ENCODE data around the gene ZBTB42. TPM values are rescaled to one million over a fixed set of nuclear protein-coding genes. Genes with fewer than 3 reads are reported as not detected.

The ZBTB42 gene
- total RNA-seq, 1 donor from 2014 or later = 23.5 TPM

DNA sequence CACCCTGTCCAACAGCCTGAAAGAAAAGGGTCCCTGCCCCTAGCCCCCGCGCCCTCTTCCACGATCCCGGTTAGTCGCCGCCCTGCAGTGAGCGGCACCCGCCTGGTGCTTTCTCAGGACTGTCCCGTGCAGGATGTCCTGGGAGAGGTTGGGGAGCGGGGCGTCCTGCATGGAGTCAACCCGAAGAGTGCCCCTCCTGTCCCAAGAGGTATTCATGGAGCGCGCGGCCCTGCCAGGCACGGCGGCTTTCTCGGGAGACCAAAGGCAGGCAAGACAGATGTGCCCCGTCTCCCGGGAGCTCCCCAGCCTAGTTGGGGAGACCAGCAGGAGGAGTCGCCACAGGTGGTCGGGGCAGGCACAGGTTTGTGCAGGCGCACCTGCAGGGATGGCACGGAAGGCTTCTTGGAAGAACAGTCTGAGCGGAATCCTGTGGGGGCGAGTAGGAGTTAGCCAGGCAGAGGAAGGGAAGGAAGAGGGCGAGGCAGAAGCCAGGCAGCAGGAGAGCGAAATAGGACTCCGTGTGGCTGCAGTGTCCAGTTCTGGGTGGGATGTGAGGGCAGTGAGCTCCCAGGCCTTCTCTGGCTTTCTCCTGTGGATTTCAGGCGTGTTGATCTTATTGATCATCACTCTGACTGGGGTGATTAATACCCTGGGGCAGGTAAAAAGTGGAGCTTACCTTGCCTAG, 47.2 kb upstream of the ZBTB42 start:
- H3K27me3 ChIP-seq = no peaks in the 10 kb centered on the region
- no peaks in the 10 kb centered on the region for H3K9me3 ChIP-seq
- TF ChIP-seq, protein P1, sequence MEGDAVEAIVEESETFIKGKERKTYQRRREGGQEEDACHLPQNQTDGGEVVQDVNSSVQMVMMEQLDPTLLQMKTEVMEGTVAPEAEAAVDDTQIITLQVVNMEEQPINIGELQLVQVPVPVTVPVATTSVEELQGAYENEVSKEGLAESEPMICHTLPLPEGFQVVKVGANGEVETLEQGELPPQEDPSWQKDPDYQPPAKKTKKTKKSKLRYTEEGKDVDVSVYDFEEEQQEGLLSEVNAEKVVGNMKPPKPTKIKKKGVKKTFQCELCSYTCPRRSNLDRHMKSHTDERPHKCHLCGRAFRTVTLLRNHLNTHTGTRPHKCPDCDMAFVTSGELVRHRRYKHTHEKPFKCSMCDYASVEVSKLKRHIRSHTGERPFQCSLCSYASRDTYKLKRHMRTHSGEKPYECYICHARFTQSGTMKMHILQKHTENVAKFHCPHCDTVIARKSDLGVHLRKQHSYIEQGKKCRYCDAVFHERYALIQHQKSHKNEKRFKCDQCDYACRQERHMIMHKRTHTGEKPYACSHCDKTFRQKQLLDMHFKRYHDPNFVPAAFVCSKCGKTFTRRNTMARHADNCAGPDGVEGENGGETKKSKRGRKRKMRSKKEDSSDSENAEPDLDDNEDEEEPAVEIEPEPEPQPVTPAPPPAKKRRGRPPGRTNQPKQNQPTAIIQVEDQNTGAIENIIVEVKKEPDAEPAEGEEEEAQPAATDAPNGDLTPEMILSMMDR (IDR thresholded peaks at IDR 0.05) = no peak
- DNase-seq (ENCODE audit: low spot score in 2 of 2) = no peak
- peak overlapping the region; percentile 89 to 99 for H3K4me3 ChIP-seq
- peaks cover 32 to 33% of the 10 kb centered on the region in 2 donors for H3K36me3 ChIP-seq
- H3K4me1 ChIP-seq = peaks cover 33 to 48% of the 10 kb centered on the region in 2 donors
- intact Hi-C loops (cut with DNase I) = loop anchor here (1.0 to 2.0 kb wide), 3 partner anchors 47 to 219 kb away; no protein-coding TSS in a partner anchor
- peak overlapping the region; percentile 81 to 95 for H3K27ac ChIP-seq

DNA sequence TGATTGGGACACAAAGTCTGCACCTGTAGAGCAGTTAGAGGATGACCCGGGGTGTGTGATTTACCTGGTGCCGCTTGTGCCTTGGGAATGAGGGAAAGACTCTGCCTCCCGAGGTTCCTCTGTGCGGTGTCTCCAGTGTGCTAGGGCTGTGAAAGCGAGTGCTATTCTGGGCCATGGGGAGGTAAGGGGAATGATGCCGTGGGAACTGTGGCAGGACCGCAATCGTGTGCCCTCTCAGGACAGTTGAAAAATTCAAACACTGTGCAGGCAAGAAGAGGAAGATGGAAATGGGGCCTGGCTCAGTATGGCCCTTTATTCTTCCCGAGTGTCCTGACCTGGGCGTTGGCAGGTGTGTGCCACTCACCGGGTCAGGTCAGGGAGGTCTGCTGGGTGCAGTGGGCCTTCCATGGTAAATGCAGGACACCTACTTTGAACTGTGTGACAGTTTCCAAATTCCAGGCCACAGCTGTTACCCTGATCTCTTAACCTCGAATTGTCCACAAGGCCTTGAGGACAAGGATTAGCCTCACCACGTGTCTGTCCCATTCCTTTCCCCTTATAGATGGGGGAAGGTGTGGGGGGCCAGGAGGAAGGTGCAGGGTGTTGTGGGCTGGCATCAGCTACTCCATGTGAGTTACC, 46.6 kb upstream of the ZBTB42 start:
- intact Hi-C loops (cut with DNase I) = no loop called here
- Histone ChIP-seq H3K4me3 (peak overlapping the region; percentile 89 to 99), H3K9me3 (no peaks in the 10 kb centered on the region), H3K4me1 (peaks cover 26 to 41% of the 10 kb centered on the region in 2 donors), H3K27me3 (no peaks in the 10 kb centered on the region), H3K36me3 (peaks cover 37 to 40% of the 10 kb centered on the region in 2 donors), H3K27ac (no peak overlapping the region)
- no peak for DNase-seq (ENCODE audit: low spot score in 2 of 2)
- TF ChIP-seq, protein P1 (IDR thresholded peaks at IDR 0.05) = no peak

DNA sequence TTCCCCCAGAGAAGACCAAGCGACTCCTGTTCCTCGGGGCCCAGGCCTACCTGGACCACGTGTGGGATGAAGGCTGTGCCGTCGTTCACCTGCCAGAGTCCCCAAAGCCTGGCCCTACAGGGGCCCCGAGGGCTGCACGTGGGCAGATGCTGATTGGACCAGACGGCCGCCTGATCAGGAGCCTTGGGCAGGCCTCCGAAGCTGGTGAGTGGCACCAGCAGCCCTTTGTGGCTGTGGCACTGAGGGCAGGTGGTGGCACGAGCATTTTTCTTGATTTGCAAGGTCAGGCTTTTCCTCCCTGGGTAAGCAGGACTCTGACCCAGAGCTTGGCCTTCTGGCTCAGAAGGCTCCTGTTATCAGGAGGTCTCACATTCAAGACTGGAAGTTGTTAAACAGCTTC, 45.3 kb upstream of the ZBTB42 start:
- TF ChIP-seq, protein P1 (IDR thresholded peaks at IDR 0.05) = no peak
- H3K4me1 ChIP-seq = peaks cover 20 to 28% of the 10 kb centered on the region in 2 donors

DNA sequence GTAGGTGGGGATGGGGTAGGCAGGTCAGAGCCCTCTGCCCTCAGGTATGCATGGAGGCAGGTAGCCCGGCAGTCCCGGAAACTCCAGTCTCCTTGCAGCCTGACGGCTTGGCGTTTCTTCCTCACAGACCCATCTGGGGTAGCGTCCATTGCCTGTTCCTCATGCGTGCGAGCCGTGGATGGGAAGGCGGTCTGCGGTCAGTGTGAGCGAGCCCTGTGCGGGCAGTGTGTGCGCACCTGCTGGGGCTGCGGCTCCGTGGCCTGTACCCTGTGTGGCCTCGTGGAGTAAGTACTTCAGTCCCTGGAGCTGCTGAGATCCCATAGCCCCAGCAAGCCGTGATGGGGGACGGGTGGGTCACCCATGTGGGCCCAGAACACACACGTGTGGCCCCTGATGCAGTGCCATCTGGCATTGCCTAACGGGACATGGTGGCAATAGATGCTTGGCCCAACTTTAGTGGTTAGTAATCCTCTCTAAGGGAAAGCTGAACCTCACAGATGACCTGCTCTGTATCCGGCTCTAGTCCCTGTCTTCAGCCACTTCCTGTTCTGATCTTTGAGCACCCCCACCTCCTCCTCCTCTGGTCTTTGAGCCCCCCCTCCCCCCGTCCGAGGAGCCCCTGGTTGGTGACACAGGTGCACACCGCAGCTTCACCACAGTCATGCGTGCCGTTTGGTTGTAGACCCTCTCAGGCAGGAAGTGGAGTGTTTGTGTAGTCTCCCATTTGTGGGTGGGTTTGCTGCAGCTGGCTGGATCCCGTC, 44.2 kb upstream of the ZBTB42 start:
- H3K36me3 ChIP-seq = peaks cover 51 to 62% of the 10 kb centered on the region in 2 donors
- intact Hi-C loops (cut with DNase I) = no loop called here

More for the DNA sequence above, 45.3 kb upstream of the ZBTB42 start:
- Histone ChIP-seq H3K36me3 (peaks cover 49 to 53% of the 10 kb centered on the region in 2 donors), H3K27ac (no peak overlapping the region), H3K27me3 (no peaks in the 10 kb centered on the region), H3K9me3 (no peaks in the 10 kb centered on the region), H3K4me3 (no peak overlapping the region)
- intact Hi-C loops (cut with DNase I) = no loop called here
- no peak for DNase-seq (ENCODE audit: low spot score in 2 of 2)

DNA sequence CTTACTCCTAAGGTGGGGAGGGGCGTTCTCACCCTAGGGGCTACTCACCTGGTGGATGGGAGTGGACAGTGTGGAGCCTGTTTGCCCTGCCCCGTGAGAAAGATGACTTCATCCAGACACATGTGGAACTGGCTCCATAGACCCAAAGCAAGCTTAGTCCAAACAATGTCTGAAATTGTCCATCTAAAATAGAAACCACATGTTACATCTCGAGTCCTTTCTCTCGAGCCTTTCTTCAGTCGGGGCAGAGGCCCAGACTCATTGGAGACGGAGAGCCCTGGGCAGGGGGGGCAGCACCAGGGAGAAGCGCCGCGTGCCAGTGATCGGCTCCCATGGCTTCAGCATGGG, 43.7 kb upstream of the ZBTB42 start:
- H3K4me1 ChIP-seq = peaks cover 14 to 18% of the 10 kb centered on the region in 2 donors
- no peak for DNase-seq (ENCODE audit: low spot score in 2 of 2)
- no peak overlapping the region for H3K27ac ChIP-seq
- peaks cover 56 to 62% of the 10 kb centered on the region in 2 donors for H3K36me3 ChIP-seq
- TF ChIP-seq, protein P1 (IDR thresholded peaks at IDR 0.05) = no peak
- intact Hi-C loops (cut with DNase I) = no loop called here
- no peaks in the 10 kb centered on the region for H3K9me3 ChIP-seq
- H3K4me3 ChIP-seq = no peak overlapping the region
- H3K27me3 ChIP-seq = no peaks in the 10 kb centered on the region

More for the DNA sequence above, 44.2 kb upstream of the ZBTB42 start:
- no peak overlapping the region for H3K4me3 ChIP-seq
- no peak overlapping the region for H3K27ac ChIP-seq
- H3K4me1 ChIP-seq = peaks cover 19 to 23% of the 10 kb centered on the region in 2 donors
- no peak for DNase-seq (ENCODE audit: low spot score in 2 of 2)
- H3K27me3 ChIP-seq = no peaks in the 10 kb centered on the region
- H3K9me3 ChIP-seq = no peaks in the 10 kb centered on the region
- TF ChIP-seq, protein P1 (IDR thresholded peaks at IDR 0.05) = no peak
